GM12892 (cell line): ENCODE measurements around the gene LIME1.

Source experiments
- POLR2A ChIP-seq: IDR thresholded peaks from 2 replicates; pipeline ENCODE4 v1.6.1; 2011; ENCODE audit warnings: low read depth, low read length, control low read depth
- POLR2AphosphoS5 ChIP-seq: IDR thresholded peaks from 2 replicates; pipeline ENCODE4 v1.6.1; 2011; ENCODE audit warnings: low read depth, low read length, control low read depth
- TAF1 ChIP-seq: IDR thresholded peaks from 2 replicates; pipeline ENCODE4 v1.6.1; 2011; ENCODE audit warnings: low read depth, mild to moderate bottlenecking, control low read depth, low read length, borderline replicate concordance

GRCh38 chr20:63689046-63690002 is 47.1 kb upstream of the LIME1 start:
- TF ChIP-seq POLR2AphosphoS5 = no peak
- TF ChIP-seq POLR2A = no peak
- TF ChIP-seq TAF1 = no peak
